Fibroblast of lung (primary cell): Measurements from ENCODE around the gene CDKN2B-AS1. TPM values are rescaled to one million over a fixed set of nuclear protein-coding genes. Genes with fewer than 3 reads are reported as not detected.

ENCODE experiments used
- DNase-seq, 2 donors: peaks; one replicate each; pipeline versions ENCODE4 v3.0.0 to v3.0.0-alpha.2; 2010; ENCODE audit warnings: low read depth in 2 of 2
- H2AFZ ChIP-seq: 2 replicates; pipeline ENCODE4 v1.5.1; 2012; ENCODE audit warnings: low read length, control low read depth, inconsistent platforms
- H3K27ac ChIP-seq: 2 replicates; pipeline ENCODE4 v1.5.1; 2011; ENCODE audit warnings: low read length, control low read depth; ENCODE audit not compliant: insufficient read depth
- H3K27me3 ChIP-seq: 2 replicates; pipeline ENCODE4 v1.5.1; 2011; ENCODE audit warnings: mild to moderate bottlenecking, low read length; ENCODE audit not compliant: control insufficient read depth, insufficient read depth
- H3K36me3 ChIP-seq: 2 replicates; pipeline ENCODE4 v1.5.1; 2011; ENCODE audit warnings: low read length; ENCODE audit not compliant: control insufficient read depth, insufficient read depth
- H3K4me1 ChIP-seq: 2 replicates; pipeline ENCODE4 v1.5.1; 2011; ENCODE audit warnings: low read length; ENCODE audit not compliant: control insufficient read depth, insufficient read depth; ENCODE audit errors: extremely low read depth
- H3K4me2 ChIP-seq: 2 replicates; pipeline ENCODE4 v1.5.1; 2011; ENCODE audit warnings: low read length, control low read depth; ENCODE audit not compliant: insufficient read depth; ENCODE audit errors: extremely low read depth
- H3K4me3 ChIP-seq, 4 experiments: fragments of 200-600 bp in 1 of 4; sonication (generic) in 1 of 4; replicated peaks in 1 of 4; 2 replicates each; pipeline ENCODE4 v1.5.1; 2011 to 2016; ENCODE audit warnings: low read length in 4 of 4, low read depth in 3 of 4, mild to moderate bottlenecking in 3 of 4, control low read depth in 2 of 4, inconsistent platforms in 1 of 4, mixed read lengths in 1 of 4; ENCODE audit not compliant: insufficient read depth in 1 of 4; ENCODE audit errors: control extremely low read depth in 1 of 4
- H3K79me2 ChIP-seq: 2 replicates; pipeline ENCODE4 v1.5.1; 2012; ENCODE audit warnings: mild to moderate bottlenecking, low read length, inconsistent platforms; ENCODE audit not compliant: control insufficient read depth, insufficient read depth
- H3K9ac ChIP-seq: 2 replicates; pipeline ENCODE4 v1.5.1; 2011; ENCODE audit warnings: mild to moderate bottlenecking, low read length, control low read depth; ENCODE audit not compliant: insufficient read depth
- H3K9me3 ChIP-seq: 2 replicates; pipeline ENCODE4 v1.5.1; 2012; ENCODE audit warnings: low read depth, low read length; ENCODE audit not compliant: control insufficient read depth, insufficient read depth
- H4K20me1 ChIP-seq: 2 replicates; pipeline ENCODE4 v1.5.1; 2011; ENCODE audit warnings: low read length; ENCODE audit not compliant: control insufficient read depth, insufficient read depth; ENCODE audit errors: extremely low read depth
- CTCF ChIP-seq, 2 donors: IDR thresholded peaks in 1 of 2; conservative IDR thresholded peaks in 1 of 2; 1 replicate in 1 of 2; 2 replicates in 1 of 2; pipeline ENCODE4 v1.5.1; 2011 to 2012; ENCODE audit warnings: low read length in 2 of 2, control low read depth in 1 of 2, inconsistent platforms in 1 of 2, low read depth in 1 of 2, mild to moderate bottlenecking in 1 of 2
- EZH2 ChIP-seq: IDR thresholded peaks from 2 replicates; pipeline ENCODE4 v1.5.1; 2012; ENCODE audit warnings: low read length, control low read depth, mild to moderate bottlenecking; ENCODE audit errors: missing control alignments
- polyA plus RNA-seq, 2 donors: library from polyadenylated mRNA; depleted of rRNA in 1 of 2; stranded (reverse) in 1 of 2; unstranded in 1 of 2; fragments of >200 nt; gene quantifications; 2 replicates each; pipeline ENCODE4 v1.2.1, GENCODE V29; 2011 to 2012; ENCODE audit warnings: missing spikeins in 1 of 2
- total RNA-seq: library from RNA; depleted of rRNA; stranded (reverse); fragments of >200 nt; gene quantifications from 2 replicates; pipeline ENCODE4 v1.2.1, GENCODE V29; 2014

The CDKN2B-AS1 gene
- total and polyA plus RNA-seq, 2 donors (not counting 1 experiment from before 2014, with no cell fraction given) = 1.1 to 7.6 TPM

- Histone ChIP-seq H3K27ac (no peak overlapping the region), H2AFZ (no peak overlapping the region), H3K4me3 (no peak overlapping the region), H3K4me1 (peaks cover 3% of the 10 kb centered on the region), H4K20me1 (no peaks in the 10 kb centered on the region), H3K79me2 (no peaks in the 10 kb centered on the region), H3K36me3 (no peaks in the 10 kb centered on the region), H3K4me2 (no peak overlapping the region), H3K27me3 (no peaks in the 10 kb centered on the region), H3K9ac (no peak overlapping the region), H3K9me3 (no peaks in the 10 kb centered on the region)
- no peak for DNase-seq
- TF ChIP-seq CTCF (conservative IDR thresholded peaks at IDR 0.05 in 1 of 2, IDR thresholded peaks at IDR 0.05 in 1 of 2; ENCODE audit: low read depth in 1 of 2, low read length in 2 of 2) (no peak), EZH2 (no peak)
These were observed 93.6 kb downstream of the CDKN2B-AS1 start for GRCh38 chr9:22088053-22088716.

- Histone ChIP-seq H3K36me3 (no peaks in the 10 kb centered on the region), H3K79me2 (no peaks in the 10 kb centered on the region), H4K20me1 (no peaks in the 10 kb centered on the region), H3K27me3 (no peaks in the 10 kb centered on the region), H2AFZ (no peak overlapping the region), H3K4me2 (no peak overlapping the region), H3K9ac (no peak overlapping the region), H3K27ac (no peak overlapping the region), H3K4me3 (no peak overlapping the region), H3K9me3 (no peaks in the 10 kb centered on the region), H3K4me1 (peaks cover 3% of the 10 kb centered on the region)
- peak in 1 of 2 donors; percentile 54 for DNase-seq
- TF ChIP-seq EZH2 (no peak), CTCF (conservative IDR thresholded peaks at IDR 0.05 in 1 of 2, IDR thresholded peaks at IDR 0.05 in 1 of 2; ENCODE audit: low read depth in 1 of 2, low read length in 2 of 2) (no peak)
These were observed 94.1 kb downstream of the CDKN2B-AS1 start for GRCh38 chr9:22088717-22089061.

- peak; percentile 83 to 93 for DNase-seq
- Histone ChIP-seq H3K4me1 (peaks cover 11% of the 10 kb centered on the region), H3K27me3 (no peaks in the 10 kb centered on the region), H3K27ac (no peak overlapping the region), H3K79me2 (no peaks in the 10 kb centered on the region), H3K9me3 (no peaks in the 10 kb centered on the region), H3K4me2 (peak overlapping the region; percentile 15), H4K20me1 (no peaks in the 10 kb centered on the region), H3K36me3 (no peaks in the 10 kb centered on the region), H2AFZ (no peak overlapping the region), H3K4me3 (no peak overlapping the region), H3K9ac (no peak overlapping the region)
- TF ChIP-seq CTCF (conservative IDR thresholded peaks at IDR 0.05 in 1 of 2, IDR thresholded peaks at IDR 0.05 in 1 of 2; ENCODE audit: low read depth in 1 of 2, low read length in 2 of 2) (no peak), EZH2 (no peak)
These were observed 103.1 kb downstream of the CDKN2B-AS1 start for GRCh38 chr9:22097707-22098106.
